ENCODE data around the gene OGFOD3.

The OGFOD3 gene

DNA sequence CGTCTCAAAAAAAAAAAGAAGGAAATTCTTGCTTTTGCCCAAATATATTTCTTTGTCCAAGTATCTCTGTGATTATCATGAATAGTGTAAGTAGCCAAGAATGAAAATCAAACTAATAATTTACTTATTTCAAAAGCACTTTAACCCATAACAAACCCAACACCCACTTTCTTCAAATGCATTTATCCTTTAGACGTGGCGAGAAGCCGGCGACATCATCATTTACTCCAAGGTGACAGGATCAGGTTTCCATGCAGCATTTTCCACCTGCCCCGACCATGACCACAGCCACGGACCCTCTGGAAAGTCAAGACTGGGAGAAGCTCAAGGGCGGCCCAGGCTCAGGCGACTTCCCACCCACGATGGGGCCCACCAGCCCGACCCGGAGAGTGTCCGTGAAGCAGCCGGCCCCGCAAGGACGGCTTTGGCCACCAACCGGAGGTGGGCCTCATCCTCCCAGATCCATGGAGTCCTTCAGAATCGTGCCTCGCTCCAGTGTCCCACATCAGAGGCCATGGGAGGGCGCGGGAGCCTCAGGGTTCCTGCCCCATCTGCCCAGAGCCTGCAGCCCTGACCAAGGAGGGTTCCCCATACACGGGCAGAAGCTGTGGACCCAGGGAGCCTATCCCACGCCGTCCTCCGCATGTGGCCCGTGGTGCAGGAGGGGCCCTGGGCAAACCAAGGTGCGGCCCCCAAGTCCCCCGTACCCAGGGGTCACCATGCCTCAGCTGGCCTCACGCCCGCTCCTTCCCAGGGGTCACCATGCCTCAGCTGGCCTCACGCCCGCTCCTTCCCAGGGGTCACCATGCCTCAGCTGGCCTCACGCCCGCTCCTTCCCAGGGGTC lies 28.1 kb downstream of the OGFOD3 start:
- FAIRE-seq (no peak), DNase-seq (ENCODE audit: insufficient read length, low spot score) (no peak)
- TF ChIP-seq, protein P1, sequence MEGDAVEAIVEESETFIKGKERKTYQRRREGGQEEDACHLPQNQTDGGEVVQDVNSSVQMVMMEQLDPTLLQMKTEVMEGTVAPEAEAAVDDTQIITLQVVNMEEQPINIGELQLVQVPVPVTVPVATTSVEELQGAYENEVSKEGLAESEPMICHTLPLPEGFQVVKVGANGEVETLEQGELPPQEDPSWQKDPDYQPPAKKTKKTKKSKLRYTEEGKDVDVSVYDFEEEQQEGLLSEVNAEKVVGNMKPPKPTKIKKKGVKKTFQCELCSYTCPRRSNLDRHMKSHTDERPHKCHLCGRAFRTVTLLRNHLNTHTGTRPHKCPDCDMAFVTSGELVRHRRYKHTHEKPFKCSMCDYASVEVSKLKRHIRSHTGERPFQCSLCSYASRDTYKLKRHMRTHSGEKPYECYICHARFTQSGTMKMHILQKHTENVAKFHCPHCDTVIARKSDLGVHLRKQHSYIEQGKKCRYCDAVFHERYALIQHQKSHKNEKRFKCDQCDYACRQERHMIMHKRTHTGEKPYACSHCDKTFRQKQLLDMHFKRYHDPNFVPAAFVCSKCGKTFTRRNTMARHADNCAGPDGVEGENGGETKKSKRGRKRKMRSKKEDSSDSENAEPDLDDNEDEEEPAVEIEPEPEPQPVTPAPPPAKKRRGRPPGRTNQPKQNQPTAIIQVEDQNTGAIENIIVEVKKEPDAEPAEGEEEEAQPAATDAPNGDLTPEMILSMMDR (IDR thresholded peaks at IDR 0.05; ENCODE audit: insufficient read depth, missing control alignments), result no peak

DNA sequence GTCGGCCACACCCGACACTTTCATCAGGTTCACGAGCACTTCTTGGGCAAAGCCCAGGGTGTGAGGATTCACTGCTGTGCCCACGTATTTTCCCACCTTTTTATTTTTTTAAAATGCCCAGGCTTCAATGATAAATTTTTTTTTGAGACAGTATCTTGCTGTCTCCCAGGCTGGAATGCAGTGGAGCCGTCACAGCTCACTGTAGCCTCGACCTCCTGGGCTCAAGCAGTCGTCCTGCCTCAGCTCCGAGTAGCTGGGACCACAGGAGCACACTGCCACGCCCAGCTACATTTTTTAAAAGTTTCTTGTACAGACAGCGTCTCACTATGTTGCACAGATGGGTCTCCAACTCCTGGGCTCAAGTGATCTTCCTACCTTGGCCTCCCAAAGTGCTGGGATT lies 29.0 kb downstream of the OGFOD3 start:
- DNase-seq (ENCODE audit: insufficient read length, low spot score) (no peak), FAIRE-seq (no peak)
- TF ChIP-seq, protein P1 (IDR thresholded peaks at IDR 0.05; ENCODE audit: insufficient read depth, missing control alignments), result no peak

DNA sequence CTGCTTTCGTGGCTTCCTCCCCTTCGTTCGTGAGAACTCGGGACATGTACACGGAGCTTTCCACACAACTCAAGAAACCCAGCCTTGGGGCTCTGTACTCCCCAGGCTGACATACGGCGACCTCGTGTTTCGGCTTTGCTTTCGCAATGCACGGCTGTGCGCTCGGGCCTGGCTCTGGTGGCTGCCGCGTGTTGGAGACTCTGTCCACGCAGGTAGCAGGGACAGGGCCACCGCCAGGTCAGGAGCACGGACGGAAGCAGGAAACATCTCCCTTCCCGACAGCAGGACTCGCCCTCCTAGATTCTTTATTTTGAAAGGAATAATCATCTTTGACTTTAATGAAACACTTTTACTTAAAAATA lies 29.5 kb downstream of the OGFOD3 start:
- TF ChIP-seq, protein P1 (IDR thresholded peaks at IDR 0.05; ENCODE audit: insufficient read depth, missing control alignments), result no peak
- no peak for FAIRE-seq
- no peak for DNase-seq (ENCODE audit: insufficient read length, low spot score)

DNA sequence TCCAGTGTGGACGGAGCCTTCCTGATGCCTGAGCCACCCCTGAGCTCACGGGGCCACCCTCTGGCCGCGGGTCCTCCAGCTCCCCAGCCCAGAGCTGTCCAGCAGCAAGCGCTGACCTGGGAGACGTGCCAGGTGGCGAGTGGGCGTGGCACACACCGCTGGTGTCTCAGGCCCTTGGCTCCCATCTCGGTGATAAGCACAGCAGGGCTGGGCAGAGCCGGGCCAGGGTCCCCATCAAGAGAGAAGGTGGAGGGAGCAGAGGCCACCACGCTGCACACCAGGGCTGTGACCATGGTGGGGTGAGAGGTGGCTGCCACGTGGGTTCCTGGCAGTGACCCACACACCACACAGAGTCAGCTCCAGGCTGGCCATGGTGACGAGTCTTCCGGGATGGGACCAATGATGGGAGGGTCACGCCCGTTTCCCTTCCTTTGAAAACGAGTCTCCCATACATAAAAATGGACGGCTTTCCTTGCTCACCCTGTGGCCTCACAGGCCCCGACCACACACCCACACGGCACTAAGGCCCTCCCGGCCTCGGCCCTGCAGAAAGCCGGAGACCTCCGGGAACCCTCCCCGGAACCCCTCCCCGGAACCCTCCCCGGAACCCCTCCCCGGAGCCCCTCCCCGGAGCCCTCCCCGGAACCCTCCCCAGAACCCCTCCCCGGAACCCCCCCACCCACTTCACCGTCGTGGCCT lies 30.0 kb downstream of the OGFOD3 start:
- no peak for DNase-seq (ENCODE audit: insufficient read length, low spot score)
- TF ChIP-seq, protein P1 (IDR thresholded peaks at IDR 0.05; ENCODE audit: insufficient read depth, missing control alignments), result no peak
- no peak for FAIRE-seq

DNA sequence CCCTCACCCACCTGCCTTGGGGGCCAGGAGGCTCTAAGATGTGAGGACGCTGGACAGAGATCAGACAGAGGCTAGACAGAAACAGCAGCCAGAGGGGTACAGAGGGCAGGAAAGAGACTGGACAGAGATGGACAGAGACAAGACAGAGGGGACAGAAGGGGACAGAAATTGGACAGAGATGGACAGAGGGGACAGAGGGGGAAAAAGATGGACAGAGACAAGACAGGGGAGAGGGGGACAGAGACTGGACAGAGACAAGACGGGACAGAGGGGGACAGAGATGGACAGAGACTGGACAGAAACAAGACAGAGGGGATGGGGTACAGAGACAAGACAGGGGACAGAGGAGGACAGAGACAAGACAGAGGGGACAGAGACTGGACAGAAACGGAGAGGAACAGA lies 30.7 kb downstream of the OGFOD3 start:
- no peak for FAIRE-seq
- no peak for DNase-seq (ENCODE audit: insufficient read length, low spot score)

DNA sequence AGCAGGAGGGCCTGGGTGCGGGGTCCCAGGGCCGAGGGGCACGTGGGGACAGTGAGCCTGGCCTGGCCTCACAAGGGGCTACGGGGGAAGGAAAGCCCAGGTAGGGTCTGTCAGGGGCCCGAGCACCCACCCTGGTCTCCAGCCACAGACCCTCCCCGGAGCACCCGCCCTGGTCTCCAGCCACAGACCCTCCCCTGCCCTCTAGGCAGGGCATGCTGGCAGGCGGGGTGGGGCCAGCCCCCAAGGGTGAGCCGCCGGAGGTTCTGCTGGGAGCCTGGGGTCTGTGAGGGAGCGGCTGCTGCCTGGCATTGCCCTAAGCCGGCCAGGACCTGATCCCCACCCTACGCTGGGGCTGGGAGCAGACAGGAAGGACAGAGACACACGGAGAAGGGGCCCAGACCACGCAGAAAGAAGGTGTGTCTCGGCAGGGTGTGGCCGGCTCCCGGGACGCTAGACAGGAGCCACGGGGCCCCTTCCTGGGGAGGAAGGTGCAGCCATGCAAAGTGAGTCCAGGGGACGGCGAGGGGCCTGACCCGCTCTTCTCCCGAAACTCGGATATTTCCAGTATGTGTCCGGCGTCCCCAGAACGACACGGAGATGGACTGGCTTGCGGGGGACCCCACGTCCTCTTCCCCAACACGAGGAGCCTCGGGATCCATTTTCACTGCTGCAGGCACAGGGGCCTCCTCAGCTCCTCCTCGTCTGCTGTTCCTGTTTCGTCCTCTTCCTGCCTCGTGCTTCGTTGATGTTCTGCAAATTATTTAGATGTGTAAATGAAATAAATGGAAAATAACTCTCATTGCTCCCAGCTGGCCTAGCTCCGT lies 31.3 kb downstream of the OGFOD3 start:
- no peak for DNase-seq (ENCODE audit: insufficient read length, low spot score)
- no peak for FAIRE-seq
- TF ChIP-seq, protein P1 (IDR thresholded peaks at IDR 0.05; ENCODE audit: insufficient read depth, missing control alignments), result no peak

More for the DNA sequence above, 30.7 kb downstream of the OGFOD3 start:
- TF ChIP-seq, protein P1 (IDR thresholded peaks at IDR 0.05; ENCODE audit: insufficient read depth, missing control alignments), result no peak

All from D721Med (cell line).